WERI-Rb-1 (cell line): Measurements from ENCODE around the gene IL1RAPL1.

ENCODE experiments used
- DNase-seq: peaks from one replicate; pipeline ENCODE4 v3.0.0-alpha.2; 2020
- H3K27ac ChIP-seq: fragments of 250-450 bp; sonication (Bioruptor Pico); 2 replicates; pipeline ENCODE4 v1.5.1; 2020; ENCODE audit warnings: mild to moderate bottlenecking, moderate library complexity
- H3K27me3 ChIP-seq: fragments of 250-450 bp; sonication (Bioruptor Pico); 2 replicates; pipeline ENCODE4 v1.5.1; 2021; ENCODE audit warnings: mild to moderate bottlenecking, low read depth, moderate library complexity; ENCODE audit not compliant: insufficient read depth, severe bottlenecking
- H3K36me3 ChIP-seq: fragments of 250-450 bp; sonication (Bioruptor Pico); 2 replicates; pipeline ENCODE4 v1.5.1; 2020; ENCODE audit warnings: mild to moderate bottlenecking, moderate library complexity
- H3K4me3 ChIP-seq: 2 replicates; pipeline ENCODE4 v1.5.1; 2011; ENCODE audit warnings: low read depth, mild to moderate bottlenecking, control low read depth, low read length
- H3K9me3 ChIP-seq: fragments of 250-450 bp; sonication (Bioruptor Pico); 2 replicates; pipeline ENCODE4 v1.5.1; 2021; ENCODE audit warnings: mild to moderate bottlenecking, moderate library complexity; ENCODE audit not compliant: severe bottlenecking
- TF ChIP-seq, protein P1 (sequence below): IDR thresholded peaks from 2 replicates; pipeline ENCODE4 v1.5.1; 2011; ENCODE audit warnings: low read depth, mild to moderate bottlenecking, control low read depth, inconsistent platforms, low read length

Gene IL1RAPL1

DNA sequence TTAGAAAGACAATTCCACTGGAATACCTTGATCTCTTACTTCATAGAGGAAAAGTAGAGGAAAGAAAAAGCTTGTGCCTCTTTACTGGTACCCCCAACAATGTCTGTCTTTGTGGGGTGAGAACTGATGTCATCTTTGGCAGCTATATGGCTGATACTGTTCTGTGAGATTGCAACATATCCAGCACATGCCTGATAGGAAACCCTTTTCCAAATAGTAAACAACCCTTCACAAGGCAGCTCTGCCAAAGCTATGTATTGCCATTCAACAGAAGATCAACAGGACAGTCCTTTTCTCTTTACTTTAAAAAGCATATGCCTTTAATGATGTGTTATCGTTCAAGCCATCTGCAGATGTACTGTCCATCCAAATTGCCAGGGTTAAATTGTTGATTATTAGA, 105.9 kb downstream of the IL1RAPL1 start:
- no peaks in the 10 kb centered on the region for H3K36me3 ChIP-seq

DNA sequence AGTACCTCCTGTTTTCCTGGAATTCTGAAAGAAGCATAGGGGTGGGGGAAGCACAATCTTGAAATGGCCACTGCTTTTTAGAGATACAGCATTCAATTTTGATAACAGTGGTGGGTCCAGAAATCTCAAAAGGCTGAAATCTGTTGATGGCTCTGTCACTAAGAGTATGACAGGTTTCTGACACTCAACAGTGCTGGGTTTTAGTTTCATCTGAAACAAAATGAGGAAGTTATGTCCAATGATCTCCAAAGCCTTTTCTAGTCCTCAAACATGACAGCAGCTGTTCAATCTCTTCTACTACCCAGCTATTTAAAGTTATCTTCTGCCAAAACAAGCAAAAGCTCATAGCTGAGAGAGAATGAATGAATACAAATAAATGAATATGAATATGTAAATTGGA, 110.5 kb downstream of the IL1RAPL1 start:
- DNase-seq: no peak
- no peaks in the 10 kb centered on the region for H3K9me3 ChIP-seq
- no peak overlapping the region for H3K4me3 ChIP-seq
- no peaks in the 10 kb centered on the region for H3K27me3 ChIP-seq
- H3K36me3 ChIP-seq: no peaks in the 10 kb centered on the region
- H3K27ac ChIP-seq: no peak overlapping the region
- TF ChIP-seq, protein P1, sequence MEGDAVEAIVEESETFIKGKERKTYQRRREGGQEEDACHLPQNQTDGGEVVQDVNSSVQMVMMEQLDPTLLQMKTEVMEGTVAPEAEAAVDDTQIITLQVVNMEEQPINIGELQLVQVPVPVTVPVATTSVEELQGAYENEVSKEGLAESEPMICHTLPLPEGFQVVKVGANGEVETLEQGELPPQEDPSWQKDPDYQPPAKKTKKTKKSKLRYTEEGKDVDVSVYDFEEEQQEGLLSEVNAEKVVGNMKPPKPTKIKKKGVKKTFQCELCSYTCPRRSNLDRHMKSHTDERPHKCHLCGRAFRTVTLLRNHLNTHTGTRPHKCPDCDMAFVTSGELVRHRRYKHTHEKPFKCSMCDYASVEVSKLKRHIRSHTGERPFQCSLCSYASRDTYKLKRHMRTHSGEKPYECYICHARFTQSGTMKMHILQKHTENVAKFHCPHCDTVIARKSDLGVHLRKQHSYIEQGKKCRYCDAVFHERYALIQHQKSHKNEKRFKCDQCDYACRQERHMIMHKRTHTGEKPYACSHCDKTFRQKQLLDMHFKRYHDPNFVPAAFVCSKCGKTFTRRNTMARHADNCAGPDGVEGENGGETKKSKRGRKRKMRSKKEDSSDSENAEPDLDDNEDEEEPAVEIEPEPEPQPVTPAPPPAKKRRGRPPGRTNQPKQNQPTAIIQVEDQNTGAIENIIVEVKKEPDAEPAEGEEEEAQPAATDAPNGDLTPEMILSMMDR: no peak

More for the DNA sequence above, 105.9 kb downstream of the IL1RAPL1 start:
- TF ChIP-seq, protein P1: no peak
- Histone ChIP-seq H3K4me3 (no peak overlapping the region), H3K27ac (no peak overlapping the region), H3K9me3 (no peaks in the 10 kb centered on the region), H3K27me3 (no peaks in the 10 kb centered on the region)
- DNase-seq: no peak

DNA sequence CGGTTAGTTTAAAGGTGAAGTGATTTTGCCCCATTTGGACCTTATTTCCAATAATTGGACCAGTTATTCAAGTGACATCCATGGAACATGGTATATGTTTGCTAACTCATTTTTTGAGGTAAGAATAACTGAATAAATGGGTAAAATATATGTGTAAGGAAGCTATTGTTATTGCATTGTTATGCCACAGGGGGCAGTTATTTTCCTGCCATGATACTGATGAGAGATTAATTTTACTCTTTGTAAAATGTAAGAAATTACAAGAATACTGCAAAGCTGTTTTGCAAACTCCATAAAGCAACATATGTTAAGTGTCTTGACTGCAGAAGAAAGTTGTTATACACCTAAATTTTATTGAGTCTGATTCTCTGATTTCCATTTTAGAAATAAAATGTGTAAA, 114.0 kb downstream of the IL1RAPL1 start:
- no peaks in the 10 kb centered on the region for H3K36me3 ChIP-seq
- no peak for DNase-seq
- TF ChIP-seq, protein P1: no peak

DNA sequence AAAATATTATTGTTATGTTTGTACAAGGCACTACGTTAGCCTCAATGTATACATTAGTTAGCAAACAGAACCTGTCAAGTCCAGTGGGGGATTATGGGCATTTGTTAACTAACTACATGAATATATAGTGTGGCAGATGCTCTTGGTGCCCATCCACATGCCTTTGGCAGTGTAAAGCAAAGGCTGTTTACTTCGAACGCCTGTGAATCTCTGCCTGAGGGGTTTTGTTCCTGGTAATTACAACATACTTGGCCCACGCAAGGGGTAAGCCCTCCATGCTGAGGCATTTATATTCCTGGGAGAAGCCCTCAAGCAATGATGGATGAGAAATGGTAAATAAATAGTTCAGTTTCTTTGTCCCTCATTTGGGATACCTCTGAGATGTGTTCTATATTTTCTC, 119.7 kb downstream of the IL1RAPL1 start:
- TF ChIP-seq, protein P1: no peak
- Histone ChIP-seq H3K36me3 (no peaks in the 10 kb centered on the region), H3K9me3 (no peaks in the 10 kb centered on the region), H3K27ac (no peak overlapping the region), H3K27me3 (no peaks in the 10 kb centered on the region), H3K4me3 (no peak overlapping the region)
- no peak for DNase-seq

More for the DNA sequence above, 114.0 kb downstream of the IL1RAPL1 start:
- Histone ChIP-seq H3K9me3 (no peaks in the 10 kb centered on the region), H3K27ac (no peak overlapping the region), H3K4me3 (no peak overlapping the region), H3K27me3 (no peaks in the 10 kb centered on the region)

DNA sequence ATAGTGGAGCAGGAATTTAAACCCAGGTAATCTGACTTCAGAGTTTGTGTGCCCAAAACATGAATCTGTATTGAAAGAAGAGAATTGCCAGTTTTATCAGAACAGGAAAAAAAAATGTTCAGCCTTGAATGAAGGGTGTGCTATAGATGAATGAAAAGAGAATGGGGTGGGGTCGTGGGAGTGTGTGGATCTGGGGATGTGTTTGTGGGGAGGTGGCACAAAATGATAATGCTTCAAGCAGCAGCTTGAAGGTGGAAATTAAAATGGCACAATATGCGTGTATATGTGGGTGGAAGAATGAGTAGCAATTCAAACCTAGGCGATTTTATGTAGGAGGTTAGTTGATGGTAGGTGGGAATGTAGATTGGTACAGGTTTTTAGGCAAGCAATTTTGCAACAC, 122.2 kb downstream of the IL1RAPL1 start:
- TF ChIP-seq, protein P1: no peak
- Histone ChIP-seq H3K9me3 (no peaks in the 10 kb centered on the region), H3K27ac (no peak overlapping the region), H3K27me3 (no peaks in the 10 kb centered on the region), H3K4me3 (no peak overlapping the region), H3K36me3 (no peaks in the 10 kb centered on the region)
- no peak for DNase-seq

- H3K9me3 ChIP-seq: no peaks in the 10 kb centered on the region
- no peaks in the 10 kb centered on the region for H3K36me3 ChIP-seq
- no peak overlapping the region for H3K27ac ChIP-seq
- DNase-seq: no peak
- TF ChIP-seq, protein P1: no peak
- H3K4me3 ChIP-seq: no peak overlapping the region
- no peaks in the 10 kb centered on the region for H3K27me3 ChIP-seq
Observed at GRCh38 chrX:28717864-28718263, 130.6 kb downstream of the IL1RAPL1 start.
